IgD-negative memory B cell (primary cell): Measurements from ENCODE around the gene ATG10. TPM values are rescaled to one million over a fixed set of nuclear protein-coding genes. Genes with fewer than 3 reads are reported as not detected.

ENCODE experiments used
- H3K27ac Mint-ChIP-seq, 3 donors: one replicate each; pipeline ENCODE4 v1.8.0; 2020 to 2022; ENCODE audit warnings: mild to moderate bottlenecking in 3 of 3, mixed read lengths in 3 of 3, moderate library complexity in 1 of 3
- H3K27me3 Mint-ChIP-seq: one replicate; pipeline ENCODE4 v1.8.0; 2021; ENCODE audit warnings: mixed read lengths
- H3K36me3 Mint-ChIP-seq: one replicate; pipeline ENCODE4 v1.8.0; 2020; ENCODE audit warnings: mild to moderate bottlenecking, mixed read lengths
- H3K4me1 Mint-ChIP-seq, 3 donors: one replicate each; pipeline ENCODE4 v1.8.0; 2020 to 2022; ENCODE audit warnings: mixed read lengths in 3 of 3, mild to moderate bottlenecking in 1 of 3
- H3K4me3 Mint-ChIP-seq, 4 donors: one replicate each; pipeline ENCODE4 v1.8.0; 2020 to 2022; ENCODE audit warnings: mild to moderate bottlenecking in 4 of 4, mixed read lengths in 4 of 4, moderate library complexity in 3 of 4
- H3K9me3 Mint-ChIP-seq, 3 donors: one replicate each; pipeline ENCODE4 v1.8.0; 2020 to 2021; ENCODE audit warnings: mixed read lengths in 3 of 3, mild to moderate bottlenecking in 1 of 3
- polyA plus RNA-seq: library from polyadenylated mRNA; unstranded; fragments of 300-500 nt; fragmentation: Illumina TruSeq; gene quantifications from one replicate; pipeline ENCODE4 v1.2.3, GENCODE V29; 2021

The ATG10 gene
- polyA plus RNA-seq, 1 donor from 2014 or later = 12.2 TPM

- peaks cover 0 to 12% (median 0%) of the 10 kb centered on the region in 3 donors for H3K4me1 Mint-ChIP-seq
- no peak overlapping the region for H3K27ac Mint-ChIP-seq
- H3K9me3 Mint-ChIP-seq = no peaks in the 10 kb centered on the region
- no peak overlapping the region for H3K4me3 Mint-ChIP-seq
- H3K36me3 Mint-ChIP-seq = peaks cover 5% of the 10 kb centered on the region
- no peaks in the 10 kb centered on the region for H3K27me3 Mint-ChIP-seq
Observed at GRCh38 chr5:82150559-82150958, 178.7 kb downstream of the ATG10 start.

DNA sequence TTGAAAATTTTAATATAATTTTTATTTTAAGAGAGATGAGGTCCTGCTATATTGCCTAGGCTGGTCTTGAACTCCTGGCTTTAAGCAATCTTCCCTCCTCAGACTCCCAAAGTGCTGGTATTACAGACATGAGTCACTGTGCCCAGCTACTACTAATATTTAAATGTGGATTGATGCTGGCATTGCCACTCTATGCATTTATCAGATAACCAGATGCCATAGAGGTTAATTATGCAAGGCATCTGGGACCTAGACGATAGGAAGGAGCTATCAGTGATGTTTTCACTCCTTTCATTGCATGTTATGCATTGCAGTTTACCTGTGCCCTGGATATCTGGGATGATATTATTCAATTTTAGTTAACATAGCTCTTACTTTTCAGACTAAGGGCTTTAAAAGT is 179.4 kb downstream of the ATG10 start:
- Mint-ChIP-seq H3K36me3 (peaks cover 5% of the 10 kb centered on the region), H3K4me1 (peaks cover 0 to 12% (median 0%) of the 10 kb centered on the region in 3 donors), H3K9me3 (no peaks in the 10 kb centered on the region)

GRCh38 chr5:82151662-82152061 is 179.8 kb downstream of the ATG10 start:
- Mint-ChIP-seq H3K36me3 (peaks cover 5% of the 10 kb centered on the region), H3K4me3 (no peak overlapping the region), H3K4me1 (peaks cover 0 to 12% (median 0%) of the 10 kb centered on the region in 3 donors), H3K27me3 (no peaks in the 10 kb centered on the region), H3K27ac (no peak overlapping the region), H3K9me3 (no peaks in the 10 kb centered on the region)

More for the DNA sequence above, 179.4 kb downstream of the ATG10 start:
- H3K27me3 Mint-ChIP-seq = no peaks in the 10 kb centered on the region
- H3K4me3 Mint-ChIP-seq = no peak overlapping the region
- H3K27ac Mint-ChIP-seq = no peak overlapping the region

GRCh38 chr5:82152978-82153481 is 181.2 kb downstream of the ATG10 start:
- peaks cover 5% of the 10 kb centered on the region for H3K36me3 Mint-ChIP-seq
- H3K4me3 Mint-ChIP-seq = no peak overlapping the region
- peaks cover 0 to 12% (median 0%) of the 10 kb centered on the region in 3 donors for H3K4me1 Mint-ChIP-seq
- H3K27me3 Mint-ChIP-seq = no peaks in the 10 kb centered on the region
- H3K27ac Mint-ChIP-seq = no peak overlapping the region
- no peaks in the 10 kb centered on the region for H3K9me3 Mint-ChIP-seq

GRCh38 chr5:82154776-82155175 is 183.0 kb downstream of the ATG10 start:
- Mint-ChIP-seq H3K9me3 (no peaks in the 10 kb centered on the region), H3K4me1 (no peaks in the 10 kb centered on the region), H3K27me3 (no peaks in the 10 kb centered on the region), H3K36me3 (no peaks in the 10 kb centered on the region), H3K27ac (no peak overlapping the region), H3K4me3 (no peak overlapping the region)

DNA sequence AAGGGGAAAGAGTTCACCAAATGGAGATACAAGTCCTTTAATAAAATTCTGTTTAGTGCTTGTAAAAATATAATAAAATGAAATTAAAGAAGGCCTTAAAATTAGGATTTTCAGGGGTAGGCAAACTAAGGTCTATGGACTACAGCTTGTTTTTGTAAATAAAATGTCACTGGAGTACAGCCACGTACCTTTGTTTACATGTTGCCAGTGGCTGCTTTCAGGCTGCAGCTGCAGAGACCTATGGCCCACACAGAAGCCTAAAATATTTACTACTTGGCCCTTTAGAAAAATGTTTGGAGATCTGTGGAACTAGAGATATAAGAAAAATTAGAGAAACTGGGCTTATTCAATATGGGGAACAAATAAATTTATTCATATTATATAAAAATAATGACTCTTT is 183.5 kb downstream of the ATG10 start:
- Mint-ChIP-seq H3K27me3 (no peaks in the 10 kb centered on the region), H3K4me3 (no peak overlapping the region), H3K27ac (no peak overlapping the region), H3K9me3 (no peaks in the 10 kb centered on the region), H3K36me3 (no peaks in the 10 kb centered on the region), H3K4me1 (no peaks in the 10 kb centered on the region)

GRCh38 chr5:82156874-82157273 is 185.1 kb downstream of the ATG10 start:
- Mint-ChIP-seq H3K9me3 (no peaks in the 10 kb centered on the region), H3K27me3 (no peaks in the 10 kb centered on the region), H3K27ac (no peak overlapping the region), H3K36me3 (no peaks in the 10 kb centered on the region), H3K4me3 (no peak overlapping the region), H3K4me1 (no peaks in the 10 kb centered on the region)

DNA sequence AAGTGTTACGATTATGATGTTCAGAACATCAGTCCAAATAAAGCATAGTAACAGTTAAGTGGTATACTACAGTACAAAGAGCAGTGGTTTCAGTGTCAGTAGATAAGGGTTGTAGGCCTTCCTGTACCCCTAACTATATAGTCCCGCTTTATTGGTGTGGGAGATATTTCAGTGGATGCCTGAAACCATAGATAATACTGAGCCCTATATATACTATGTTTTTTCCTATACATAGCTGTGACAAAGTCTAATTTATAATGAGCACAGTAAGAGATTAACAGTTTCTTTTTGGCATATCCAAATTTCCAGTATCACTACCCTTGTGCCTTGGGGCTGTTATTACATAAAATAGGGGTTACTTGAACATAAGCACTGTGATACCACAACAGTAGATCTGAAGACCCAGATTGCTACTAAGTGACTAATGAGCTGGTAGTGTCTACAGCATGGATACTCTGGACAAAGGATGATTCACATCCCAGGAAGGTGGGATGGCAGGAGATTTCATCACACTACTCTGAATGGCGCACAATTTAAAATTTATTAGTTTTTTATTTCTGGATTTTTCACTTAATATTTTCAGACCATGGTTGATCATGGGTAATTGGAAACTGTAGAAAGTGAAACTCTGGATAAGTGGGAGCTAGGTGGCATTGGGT is 187.1 kb downstream of the ATG10 start:
- Mint-ChIP-seq H3K36me3 (no peaks in the 10 kb centered on the region), H3K27ac (no peak overlapping the region), H3K4me1 (no peaks in the 10 kb centered on the region), H3K4me3 (no peak overlapping the region), H3K9me3 (no peaks in the 10 kb centered on the region), H3K27me3 (no peaks in the 10 kb centered on the region)

- Mint-ChIP-seq H3K4me1 (no peaks in the 10 kb centered on the region), H3K9me3 (no peaks in the 10 kb centered on the region), H3K4me3 (no peak overlapping the region), H3K27ac (no peak overlapping the region), H3K36me3 (no peaks in the 10 kb centered on the region), H3K27me3 (no peaks in the 10 kb centered on the region)
Observed at GRCh38 chr5:82160948-82161347, 189.1 kb downstream of the ATG10 start.

DNA sequence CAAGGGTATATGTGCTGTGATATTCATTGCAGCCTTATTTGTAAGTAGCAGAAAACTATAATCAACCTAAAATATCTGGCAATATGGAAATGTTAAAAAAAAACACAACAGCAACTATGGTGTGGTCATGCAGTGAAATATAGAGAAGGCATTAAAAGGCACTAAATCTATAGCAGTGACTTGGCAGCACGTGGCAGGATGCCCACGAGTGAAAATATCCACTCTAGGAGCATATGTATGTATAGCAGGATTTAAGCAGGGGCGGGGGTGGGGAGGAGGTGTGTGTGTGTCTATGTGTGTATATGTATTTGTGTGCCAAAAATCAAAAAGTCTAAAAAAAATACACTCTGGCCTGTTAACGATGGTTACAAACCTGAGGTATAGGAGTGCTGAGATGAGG is 190.8 kb downstream of the ATG10 start:
- Mint-ChIP-seq H3K4me1 (no peaks in the 10 kb centered on the region), H3K27ac (no peak overlapping the region), H3K27me3 (no peaks in the 10 kb centered on the region), H3K9me3 (no peaks in the 10 kb centered on the region), H3K4me3 (no peak overlapping the region), H3K36me3 (no peaks in the 10 kb centered on the region)

DNA sequence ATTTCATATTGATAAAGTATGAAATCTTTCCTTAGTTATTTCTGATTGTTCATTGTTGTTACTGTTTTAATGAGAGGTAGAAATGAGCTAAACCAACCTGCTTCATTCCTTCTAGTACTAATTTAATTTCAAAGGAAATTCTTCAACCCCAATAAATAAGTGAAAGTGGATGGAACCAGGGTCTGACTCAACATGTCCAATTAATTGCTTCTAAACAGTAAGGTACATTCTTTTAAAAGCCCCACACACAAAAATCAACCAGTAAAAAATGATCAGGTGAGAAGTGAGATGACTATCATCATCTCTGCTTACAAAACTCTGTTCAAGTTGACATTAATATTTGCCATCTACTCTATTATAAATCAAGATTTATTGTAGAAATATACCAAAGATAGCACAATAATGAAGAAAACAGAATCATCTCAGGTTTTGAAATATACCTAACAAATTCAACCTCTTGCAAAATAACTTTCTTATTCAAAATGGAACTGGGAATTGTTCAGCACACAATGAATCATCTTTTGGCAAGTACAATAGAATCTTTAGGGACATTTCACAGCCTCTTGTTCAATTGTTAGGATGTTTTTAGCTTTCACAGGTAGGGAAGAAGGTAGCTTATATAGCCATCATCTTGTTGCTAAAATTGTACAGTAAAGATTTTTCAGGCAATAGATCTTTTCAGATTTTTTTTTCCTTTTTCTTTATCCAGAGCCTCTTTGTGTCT is 191.8 kb downstream of the ATG10 start:
- H3K4me1 Mint-ChIP-seq = peaks cover 0 to under 1% (median 0%) of the 10 kb centered on the region in 3 donors
- no peak overlapping the region for H3K27ac Mint-ChIP-seq
- H3K4me3 Mint-ChIP-seq = no peak overlapping the region
- H3K9me3 Mint-ChIP-seq = no peaks in the 10 kb centered on the region
- no peaks in the 10 kb centered on the region for H3K27me3 Mint-ChIP-seq
- H3K36me3 Mint-ChIP-seq = no peaks in the 10 kb centered on the region

DNA sequence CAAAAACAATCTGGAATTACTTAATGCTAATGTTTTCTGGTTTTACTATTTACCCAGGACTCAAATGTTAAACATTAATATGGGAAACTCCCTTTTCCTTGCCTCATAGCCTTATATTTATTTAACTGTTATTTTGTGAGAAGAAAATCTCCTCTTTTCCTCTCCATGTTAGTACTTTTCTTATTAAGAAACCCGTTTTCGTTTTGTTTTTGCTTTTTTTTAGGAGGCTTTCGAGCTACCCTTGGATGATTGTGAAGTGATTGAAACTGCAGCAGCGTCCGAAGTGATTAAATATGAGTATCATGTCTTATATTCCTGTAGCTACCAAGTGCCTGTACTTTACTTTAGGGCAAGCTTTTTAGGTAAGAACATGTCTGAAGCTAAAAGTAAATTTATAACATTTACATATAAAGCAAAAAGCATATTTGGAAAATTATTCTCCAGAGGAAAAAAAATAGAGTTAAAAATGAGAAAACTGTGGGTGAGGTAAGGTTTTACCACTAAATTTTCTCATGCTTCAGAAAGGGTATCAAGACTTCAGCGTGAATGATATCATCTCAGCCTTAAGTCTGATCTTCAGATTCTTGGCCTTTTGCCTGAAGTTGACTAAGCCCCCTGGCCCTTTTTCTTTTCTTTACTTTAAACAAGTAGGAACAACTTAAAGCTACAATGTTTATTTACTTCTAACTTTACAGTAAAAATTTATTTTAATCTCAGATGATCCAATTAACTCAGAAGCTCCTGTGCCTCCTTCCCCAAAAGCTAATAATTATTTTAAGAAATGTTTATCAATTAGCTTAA is 192.6 kb downstream of the ATG10 start:
- Mint-ChIP-seq H3K36me3 (no peaks in the 10 kb centered on the region), H3K9me3 (no peaks in the 10 kb centered on the region), H3K27me3 (no peaks in the 10 kb centered on the region), H3K4me1 (peaks cover 0 to 6% (median 0%) of the 10 kb centered on the region in 3 donors), H3K27ac (peak overlapping the region in 1 of 3 donors; percentile 40), H3K4me3 (no peak overlapping the region)

DNA sequence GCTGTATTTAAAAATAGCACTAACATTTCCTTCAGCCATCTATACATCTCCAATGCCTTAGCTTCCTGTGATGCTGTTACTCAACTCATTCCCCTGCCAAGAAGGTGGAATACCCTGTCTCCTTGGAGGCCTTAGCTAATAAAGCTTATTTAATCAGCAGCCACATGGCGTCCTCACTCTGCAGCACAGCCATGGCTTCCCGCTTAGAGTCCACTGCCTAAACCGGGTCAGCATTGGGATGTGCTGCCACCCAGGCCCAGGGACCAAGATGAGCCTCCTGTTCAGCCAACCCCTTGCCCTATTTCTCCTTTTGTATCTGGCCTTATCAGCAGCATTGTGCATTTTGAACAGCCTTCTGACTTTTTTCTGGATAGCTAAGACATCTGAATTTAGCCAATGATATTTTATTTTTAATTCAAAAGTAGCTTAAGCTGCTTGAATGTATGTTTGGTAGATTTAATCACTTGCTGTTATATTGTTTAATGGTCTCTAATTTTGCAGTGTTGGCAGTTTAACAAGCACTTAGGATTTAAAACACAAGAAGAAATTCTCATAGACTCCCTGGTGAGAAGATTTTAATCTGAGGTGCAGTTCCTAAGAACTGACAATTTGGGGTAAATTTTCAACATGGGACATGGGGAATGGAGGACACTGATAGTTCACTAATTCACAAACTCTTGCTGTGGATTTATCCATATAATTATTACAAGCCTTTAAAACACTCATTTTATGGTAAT is 193.3 kb downstream of the ATG10 start:
- peaks cover 0 to 6% (median 0%) of the 10 kb centered on the region in 3 donors for H3K4me1 Mint-ChIP-seq
- H3K27ac Mint-ChIP-seq = peak overlapping the region in 1 of 3 donors; percentile 3
- no peaks in the 10 kb centered on the region for H3K9me3 Mint-ChIP-seq
- no peak overlapping the region for H3K4me3 Mint-ChIP-seq
- no peaks in the 10 kb centered on the region for H3K36me3 Mint-ChIP-seq
- H3K27me3 Mint-ChIP-seq = no peaks in the 10 kb centered on the region

DNA sequence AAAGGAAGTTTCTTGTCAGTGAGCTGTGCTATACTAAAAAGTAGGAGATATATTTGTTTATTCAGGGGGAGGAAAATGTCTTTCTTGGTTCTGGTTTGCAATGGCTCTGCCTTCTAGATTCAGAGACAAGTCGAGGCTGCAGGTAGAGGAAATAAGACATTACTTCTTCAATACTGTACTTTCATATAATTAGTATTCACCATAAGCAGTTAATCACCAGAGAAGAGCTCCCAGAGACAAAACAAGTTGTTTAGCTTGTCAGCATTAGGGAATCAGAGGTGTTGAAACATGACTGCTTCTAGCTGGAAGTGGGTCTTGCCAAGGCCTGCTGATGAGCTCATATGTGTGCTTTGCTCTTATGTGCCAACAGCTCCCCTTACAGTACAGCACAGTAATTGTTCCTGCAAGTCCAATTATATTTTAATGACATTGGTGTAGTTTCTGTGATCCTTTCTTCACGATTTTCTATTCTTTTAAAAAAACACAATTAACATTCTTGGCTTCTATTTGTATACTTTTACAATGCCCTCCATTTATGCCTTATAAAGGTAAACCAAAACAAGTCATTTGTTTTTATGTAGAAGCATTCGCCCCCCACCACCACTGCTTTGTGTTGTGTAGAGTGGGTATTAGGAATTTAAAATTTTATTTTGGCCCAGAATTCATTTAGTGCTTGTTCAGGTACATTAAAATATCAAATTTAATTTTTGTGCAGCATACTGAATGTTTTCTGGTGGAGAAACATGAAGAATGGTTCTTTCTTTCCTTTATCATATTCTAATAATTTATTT is 194.1 kb downstream of the ATG10 start:
- no peak overlapping the region for H3K4me3 Mint-ChIP-seq
- H3K4me1 Mint-ChIP-seq = peaks cover 0 to 6% (median 0%) of the 10 kb centered on the region in 3 donors
- no peaks in the 10 kb centered on the region for H3K27me3 Mint-ChIP-seq
- no peaks in the 10 kb centered on the region for H3K9me3 Mint-ChIP-seq
- H3K36me3 Mint-ChIP-seq = no peaks in the 10 kb centered on the region
- peak overlapping the region in 1 of 3 donors; percentile 3 for H3K27ac Mint-ChIP-seq
